Upper lobe of left lung (tissue), 6 donors: ENCODE results near the gene HK1. TPM values are rescaled to one million over a fixed set of nuclear protein-coding genes. Genes with fewer than 3 reads are reported as not detected.
A peak's percentile ranks its signal among the peaks of the same experiment; 100 is the strongest.

Experiments
- ATAC-seq, 2 donors: fragments of 200-7000 bp; cut with Tn5 transposase; one replicate each; pipeline ENCODE4 v1.9.1; 2022; ENCODE audit warnings: mild to moderate bottlenecking in 2 of 2, moderate library complexity in 2 of 2; ENCODE audit not compliant: low FRiP score in 2 of 2
- DNase-seq, 2 donors: peaks; one replicate each; pipeline ENCODE4 v3.0.0-alpha.2; 2019 to 2020
- H3K27ac ChIP-seq, 4 donors: fragments of 200-600 bp; sonication (generic); one replicate each; pipeline ENCODE4 v1.5.1; 2016 to 2019
- H3K27me3 ChIP-seq, 4 donors: fragments of 200-600 bp; sonication (generic); one replicate each; pipeline ENCODE4 v1.5.1; 2017 to 2019
- H3K36me3 ChIP-seq, 4 donors: fragments of 200-600 bp; sonication (generic); one replicate each; pipeline ENCODE4 v1.5.1; 2016 to 2019
- H3K4me1 ChIP-seq, 4 donors: fragments of 200-600 bp; sonication (generic); one replicate each; pipeline ENCODE4 v1.5.1; 2018 to 2019
- H3K4me3 ChIP-seq, 4 donors: fragments of 200-600 bp; sonication (generic); one replicate each; pipeline ENCODE4 v1.5.1; 2017 to 2019; ENCODE audit warnings: mild to moderate bottlenecking in 2 of 4, moderate library complexity in 1 of 4
- H3K9me3 ChIP-seq, 4 donors: fragments of 200-600 bp; sonication (generic); one replicate each; pipeline ENCODE4 v1.5.1; 2018 to 2019
- CTCF ChIP-seq, 6 experiments: fragments of 450-650 bp in 4 of 6; fragments of 200-600 bp in 2 of 6; sonication (generic) in 2 of 6; IDR thresholded peaks; one replicate each; pipeline ENCODE4 v1.5.1; 2016 to 2019; ENCODE audit warnings: antibody characterized with exemption in 6 of 6
- EP300 ChIP-seq, 4 donors: sonication (generic); formaldehyde crosslinking; IDR thresholded peaks; one replicate each; pipeline ENCODE4 v1.5.1; 2017; ENCODE audit warnings: antibody characterized with exemption in 4 of 4, control low read depth in 2 of 4
- POLR2A ChIP-seq, 4 donors: fragments of 450-650 bp; IDR thresholded peaks; one replicate each; pipeline ENCODE4 v1.5.1; 2016 to 2017; ENCODE audit warnings: antibody characterized with exemption in 4 of 4, mild to moderate bottlenecking in 2 of 4
- POLR2AphosphoS5 ChIP-seq, 2 donors: sonication (generic); formaldehyde crosslinking; IDR thresholded peaks; one replicate each; pipeline ENCODE4 v1.5.1; 2017; ENCODE audit warnings: antibody characterized with exemption in 2 of 2
- WGBS, 2 donors: methylation state at CpG; one replicate each; pipeline ENCODE4 v1.1.5; 2017 to 2018; 5-methylcytosine and 5-hydroxymethylcytosine counted together
- total RNA-seq, 6 donors: library from RNA; depleted of rRNA in 4 of 6; stranded (reverse); fragments of >200 nt in 4 of 6; gene quantifications; one replicate each; pipeline versions ENCODE4 v1.1.0 to v1.2.1, GENCODE V29; 2016 to 2021
- donor health status: DM: no; HTN: no; CAD: no; lungs with moderate emphysema.
- donor health status: DM: no; HTN: yes; CAD: no; lungs with severe emphysema.

HK1 gene
- total RNA-seq, 6 donors from 2014 or later = 60.8 to 98.5 (median 88.9) TPM

GRCh38 chr10:69336952-69337295 lies 58.6 kb downstream of the HK1 start:
- no peaks in the 10 kb centered on the region for H3K9me3 ChIP-seq
- H3K4me1 ChIP-seq = peaks cover 76 to 86% (median 80%) of the 10 kb centered on the region in 4 donors
- no peak for TF ChIP-seq EP300 (IDR thresholded peaks at IDR 0.05)
- no peak for TF ChIP-seq POLR2A (IDR thresholded peaks at IDR 0.05)
- TF ChIP-seq POLR2AphosphoS5 (IDR thresholded peaks at IDR 0.05) = no peak
- TF ChIP-seq CTCF (IDR thresholded peaks at IDR 0.05) = no peak
- DNase-seq = no peak
- no peak for ATAC-seq
- no peak overlapping the region for H3K4me3 ChIP-seq
- H3K36me3 ChIP-seq = no peaks in the 10 kb centered on the region
- peak overlapping the region; percentile 34 to 80 (median 74) for H3K27ac ChIP-seq
- 65 to 75% methylated on average over 2 of the region's 2 CpGs for WGBS, 2 donors
- no peaks in the 10 kb centered on the region for H3K27me3 ChIP-seq

DNA sequence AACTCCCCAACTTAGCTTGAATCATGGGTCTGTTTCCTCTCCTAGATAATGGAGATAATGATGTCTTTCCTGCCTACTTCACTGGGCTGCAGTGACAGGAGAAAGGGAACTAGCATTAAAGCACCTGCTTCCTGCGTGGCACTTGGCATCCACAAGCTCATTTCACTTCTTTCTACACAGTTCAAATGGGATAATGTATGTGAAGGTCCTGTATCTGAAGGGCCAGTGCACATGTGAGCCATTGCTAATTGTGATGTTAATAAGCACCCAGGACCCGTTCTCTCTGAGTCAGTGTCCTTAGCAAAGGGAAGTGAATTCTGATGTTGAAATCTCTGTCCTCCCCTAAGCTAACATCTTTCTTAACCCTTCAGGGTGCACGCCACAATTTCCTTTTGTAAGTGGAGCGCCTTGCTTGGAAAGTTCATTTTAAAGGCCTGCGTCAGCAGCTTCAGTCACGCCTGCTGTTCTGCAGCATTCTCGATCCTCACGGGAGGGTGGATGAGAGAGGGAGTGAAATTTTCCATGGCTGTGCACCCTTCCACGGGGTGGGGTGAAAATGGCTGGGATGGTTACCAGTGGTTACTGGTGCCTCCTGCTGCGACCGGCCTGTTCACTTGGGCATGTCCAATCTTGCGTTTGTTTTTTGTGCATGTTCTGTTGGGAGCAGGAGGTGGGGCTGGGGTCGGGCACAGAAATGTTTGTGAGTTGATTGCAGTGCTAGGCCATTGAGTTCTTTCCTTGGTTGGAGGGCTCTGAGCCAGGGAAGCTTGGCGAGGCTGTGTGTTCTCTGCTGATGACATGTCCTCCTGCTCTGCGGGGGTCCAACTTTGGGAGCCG lies 59.2 kb downstream of the HK1 start:
- H3K27ac ChIP-seq = peak overlapping the region; percentile 47 to 80 (median 74)
- peak in 1 of 2 donors; percentile 57 for DNase-seq
- 38 to 50% methylated on average over 11 to 16 of the region's 16 CpGs for WGBS, 2 donors

GRCh38 chr10:69338133-69338456 lies 59.8 kb downstream of the HK1 start:
- ATAC-seq (peak; percentile 13 to 18), DNase-seq (peak in 1 of 2 donors; percentile 65)

More for the DNA sequence above, 59.2 kb downstream of the HK1 start:
- ATAC-seq = peak; percentile 69 to 70
- Histone ChIP-seq H3K4me1 (peaks cover 70 to 86% (median 76%) of the 10 kb centered on the region in 4 donors), H3K9me3 (no peaks in the 10 kb centered on the region), H3K36me3 (no peaks in the 10 kb centered on the region), H3K27me3 (no peaks in the 10 kb centered on the region), H3K4me3 (no peak overlapping the region)
- no peak for TF ChIP-seq EP300 (IDR thresholded peaks at IDR 0.05)
- TF ChIP-seq POLR2AphosphoS5 (IDR thresholded peaks at IDR 0.05) = peak; percentile 7 to 35

GRCh38 chr10:69338547-69339450 lies 60.5 kb downstream of the HK1 start:
- Histone ChIP-seq H3K27ac (peak overlapping the region; percentile 47 to 80 (median 74)), H3K27me3 (no peaks in the 10 kb centered on the region), H3K36me3 (peaks cover 0 to 3% (median under 1%) of the 10 kb centered on the region in 4 donors), H3K4me3 (no peak overlapping the region), H3K9me3 (no peaks in the 10 kb centered on the region), H3K4me1 (peaks cover 57 to 80% (median 64%) of the 10 kb centered on the region in 4 donors)
- WGBS, 2 donors = 54 to 73% methylated on average over 7 to 9 of the region's 9 CpGs
- ATAC-seq (no peak), DNase-seq (no peak)
- TF ChIP-seq CTCF (IDR thresholded peaks at IDR 0.05) (no peak), POLR2A (IDR thresholded peaks at IDR 0.05) (no peak), POLR2AphosphoS5 (IDR thresholded peaks at IDR 0.05) (no peak), EP300 (IDR thresholded peaks at IDR 0.05) (no peak)

More at GRCh38 chr10:69338133-69338456, 59.8 kb downstream of the HK1 start:
- H3K36me3 ChIP-seq = no peaks in the 10 kb centered on the region
- H3K27ac ChIP-seq = peak overlapping the region; percentile 47 to 80 (median 74)
- WGBS, 2 donors = 62 to 83% methylated on average over 5 to 8 of the region's 8 CpGs
- TF ChIP-seq POLR2A (IDR thresholded peaks at IDR 0.05) (no peak), CTCF (IDR thresholded peaks at IDR 0.05) (no peak), POLR2AphosphoS5 (IDR thresholded peaks at IDR 0.05) (no peak), EP300 (IDR thresholded peaks at IDR 0.05) (no peak)
- peaks cover 64 to 86% (median 71%) of the 10 kb centered on the region in 4 donors for H3K4me1 ChIP-seq
- no peak overlapping the region for H3K4me3 ChIP-seq
- H3K9me3 ChIP-seq = no peaks in the 10 kb centered on the region
- H3K27me3 ChIP-seq = no peaks in the 10 kb centered on the region

- no peak overlapping the region for H3K27ac ChIP-seq
- peaks cover 3 to 21% (median 8%) of the 10 kb centered on the region in 4 donors for H3K36me3 ChIP-seq
- ATAC-seq (no peak), DNase-seq (no peak)
- H3K4me3 ChIP-seq = no peak overlapping the region
- H3K4me1 ChIP-seq = peaks cover 50 to 73% (median 56%) of the 10 kb centered on the region in 4 donors
- no peak for TF ChIP-seq POLR2A (IDR thresholded peaks at IDR 0.05)
- no peak for TF ChIP-seq EP300 (IDR thresholded peaks at IDR 0.05)
- H3K27me3 ChIP-seq = no peaks in the 10 kb centered on the region
- no peaks in the 10 kb centered on the region for H3K9me3 ChIP-seq
- 88 to 94% methylated on average over 9 of the region's 9 CpGs for WGBS, 2 donors
Measured at GRCh38 chr10:69340695-69341094, 62.4 kb downstream of the HK1 start.
